NCI-H2196 (cell line): ENCODE data around the gene RSPO4.

Source experiments
- DNase-seq: peaks from one replicate; lab custom pipeline; 2025; ENCODE audit not compliant: unreplicated experiment; lab: John Stamatoyannopoulos, UW

RSPO4 gene

DNA sequence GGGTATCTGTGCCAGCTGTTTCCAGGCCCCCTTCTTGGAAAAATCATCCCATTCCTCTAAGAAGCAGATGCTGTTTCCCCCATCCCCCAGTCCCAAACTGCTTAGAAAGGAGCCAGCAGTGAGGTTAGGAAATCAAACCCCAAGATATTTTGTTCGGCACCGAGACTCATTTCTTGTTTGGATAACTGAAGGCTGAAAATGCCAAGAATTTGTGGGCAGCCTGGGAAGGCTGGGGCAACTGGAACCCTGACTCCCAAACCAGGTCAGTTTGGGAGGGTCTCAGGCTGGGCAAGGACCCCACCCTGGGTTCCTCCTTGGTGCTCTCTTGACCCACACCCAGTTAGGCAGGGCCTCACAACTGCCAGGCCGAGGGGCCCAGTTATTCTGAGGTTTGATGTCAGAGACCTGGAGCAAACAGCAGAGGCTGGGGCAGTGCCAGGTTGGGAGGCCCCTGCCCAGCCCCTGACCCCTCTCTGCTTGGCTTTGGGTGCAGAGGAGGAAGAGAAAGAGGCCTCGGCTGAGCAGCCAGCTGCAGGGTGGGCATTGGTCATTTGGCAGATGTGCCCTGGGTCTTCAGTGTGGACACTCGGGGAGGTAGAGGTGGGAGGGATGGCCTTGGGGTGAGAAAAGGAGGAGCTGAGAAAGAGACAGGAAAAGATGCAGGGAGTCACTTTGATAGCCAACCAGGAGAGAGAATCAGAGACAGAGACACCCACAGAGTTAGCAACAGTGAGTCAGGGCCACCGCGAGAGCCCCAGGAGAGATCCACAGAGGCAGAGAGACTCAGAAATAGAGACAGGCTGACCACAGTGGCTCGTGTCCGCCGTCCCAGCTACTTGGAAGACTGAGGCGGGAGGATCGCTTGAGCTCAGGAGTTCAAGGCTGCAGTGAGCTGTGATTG is 91.0 kb downstream of the RSPO4 start:
- DNase-seq, result no peak

DNA sequence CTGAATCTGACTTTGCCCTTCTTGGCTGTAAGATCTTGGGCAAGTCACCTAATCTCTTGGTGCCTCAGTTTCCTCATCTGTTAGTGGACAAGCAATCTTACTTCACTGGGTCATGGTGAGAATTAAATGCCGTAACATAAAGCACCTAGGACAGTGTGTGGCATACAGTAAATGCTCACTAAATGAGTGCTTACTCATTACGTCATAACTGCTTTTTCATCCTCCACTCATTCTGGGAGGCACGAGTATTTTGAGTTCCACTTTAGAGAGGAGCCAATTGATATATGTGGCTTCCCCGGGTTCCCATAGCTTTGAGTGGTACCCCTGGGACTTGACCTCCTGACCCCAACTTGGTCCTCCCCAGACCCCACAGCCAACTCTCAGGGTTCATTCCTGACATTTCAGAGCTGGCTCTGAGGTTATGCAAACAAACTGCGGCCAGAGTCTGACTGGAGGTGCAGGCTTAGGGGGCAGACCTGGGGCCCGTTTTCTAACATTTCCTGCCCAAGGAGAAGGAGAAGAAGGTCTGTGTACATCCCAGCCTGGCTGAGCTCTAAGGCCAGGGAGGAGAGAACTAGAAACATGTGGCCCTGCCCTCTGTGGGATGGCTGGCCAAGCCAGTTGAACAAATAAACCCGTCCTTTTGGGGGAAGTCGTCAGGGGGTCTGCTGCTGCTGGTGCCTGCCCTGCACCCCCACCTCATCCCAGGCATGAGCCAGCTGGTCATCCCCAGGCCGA is 91.8 kb downstream of the RSPO4 start:
- DNase-seq, result no peak

DNA sequence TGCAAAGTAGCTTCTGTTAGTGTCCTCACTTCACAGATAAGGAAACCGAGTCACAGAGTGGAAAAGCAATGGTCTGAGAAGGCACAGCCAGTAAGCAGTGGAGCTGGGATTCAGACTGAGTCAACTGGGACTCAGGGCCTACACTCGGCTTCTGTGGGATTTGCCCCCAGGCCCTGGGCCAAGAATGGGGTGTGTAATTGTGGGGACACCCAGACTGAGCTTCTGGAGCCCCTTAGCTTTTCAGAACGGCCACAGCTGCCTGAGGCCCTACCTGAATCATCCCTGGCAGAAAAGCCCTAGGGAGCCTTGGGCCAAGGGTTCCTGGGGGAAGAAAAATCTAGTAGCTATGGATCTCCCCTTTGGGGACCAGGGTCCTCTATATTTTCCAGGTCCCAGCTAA is 92.5 kb downstream of the RSPO4 start:
- DNase-seq, result no peak
